B cell (primary cell): ENCODE results near the gene NBAS.

Experiments
- EZH2 ChIP-seq: IDR thresholded peaks from 2 replicates; pipeline ENCODE4 v1.6.1; 2012; ENCODE audit warnings: borderline replicate concordance, low read depth, mild to moderate bottlenecking, moderate library complexity, low read length; ENCODE audit not compliant: insufficient read depth, poor library complexity, severe bottlenecking
- TF ChIP-seq, protein P1 (sequence below): fragments of 200-600 bp; IDR thresholded peaks from one replicate; pipeline ENCODE4 v1.8.0; 2022; ENCODE audit warnings: antibody characterized with exemption, mild to moderate bottlenecking

DNA sequence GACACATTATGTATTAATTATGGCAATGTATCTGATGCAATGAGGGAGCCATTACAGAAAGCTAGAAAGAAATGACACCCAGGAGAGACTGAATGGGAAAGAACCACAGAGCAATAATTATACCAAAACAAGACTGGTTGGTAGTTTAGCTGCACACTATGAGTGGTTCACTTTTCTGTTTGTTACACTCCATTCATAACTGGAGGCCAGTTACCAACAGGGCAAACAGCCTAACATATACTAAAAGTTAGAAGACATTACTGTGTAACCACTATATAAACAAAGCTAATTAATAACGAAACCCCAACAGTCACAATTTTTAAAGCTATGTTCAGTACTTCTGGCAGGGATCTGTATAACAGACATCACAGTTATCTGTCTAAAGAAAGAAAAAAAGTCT is 49.4 kb downstream of the NBAS start:
- no peak for TF ChIP-seq EZH2
- TF ChIP-seq, protein P1, sequence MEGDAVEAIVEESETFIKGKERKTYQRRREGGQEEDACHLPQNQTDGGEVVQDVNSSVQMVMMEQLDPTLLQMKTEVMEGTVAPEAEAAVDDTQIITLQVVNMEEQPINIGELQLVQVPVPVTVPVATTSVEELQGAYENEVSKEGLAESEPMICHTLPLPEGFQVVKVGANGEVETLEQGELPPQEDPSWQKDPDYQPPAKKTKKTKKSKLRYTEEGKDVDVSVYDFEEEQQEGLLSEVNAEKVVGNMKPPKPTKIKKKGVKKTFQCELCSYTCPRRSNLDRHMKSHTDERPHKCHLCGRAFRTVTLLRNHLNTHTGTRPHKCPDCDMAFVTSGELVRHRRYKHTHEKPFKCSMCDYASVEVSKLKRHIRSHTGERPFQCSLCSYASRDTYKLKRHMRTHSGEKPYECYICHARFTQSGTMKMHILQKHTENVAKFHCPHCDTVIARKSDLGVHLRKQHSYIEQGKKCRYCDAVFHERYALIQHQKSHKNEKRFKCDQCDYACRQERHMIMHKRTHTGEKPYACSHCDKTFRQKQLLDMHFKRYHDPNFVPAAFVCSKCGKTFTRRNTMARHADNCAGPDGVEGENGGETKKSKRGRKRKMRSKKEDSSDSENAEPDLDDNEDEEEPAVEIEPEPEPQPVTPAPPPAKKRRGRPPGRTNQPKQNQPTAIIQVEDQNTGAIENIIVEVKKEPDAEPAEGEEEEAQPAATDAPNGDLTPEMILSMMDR: no peak
